Immature natural killer cell (primary cell): ENCODE measurements around the gene SUPT4H1. TPM values are rescaled to one million over a fixed set of nuclear protein-coding genes. Genes with fewer than 3 reads are reported as not detected.

Experiments used
- DNase-seq, 3 donors: peaks; one replicate each; pipeline ENCODE4 v3.0.0; 2022; ENCODE audit warnings: mixed read lengths in 1 of 3
- H3K27ac Mint-ChIP-seq, 6 donors: one replicate each; pipeline ENCODE4 v1.8.0; 2020; ENCODE audit warnings: mixed read lengths in 6 of 6, mild to moderate bottlenecking in 5 of 6, inconsistent platforms in 4 of 6, moderate library complexity in 3 of 6
- H3K27me3 Mint-ChIP-seq, 3 donors: one replicate each; pipeline ENCODE4 v1.8.0; 2020 to 2021; ENCODE audit warnings: low read depth in 3 of 3, mild to moderate bottlenecking in 3 of 3, mixed read lengths in 3 of 3, moderate library complexity in 3 of 3, inconsistent platforms in 1 of 3
- H3K36me3 Mint-ChIP-seq, 3 donors: one replicate each; pipeline ENCODE4 v1.8.0; 2020; ENCODE audit warnings: mixed read lengths in 3 of 3, inconsistent platforms in 2 of 3, mild to moderate bottlenecking in 2 of 3
- H3K4me1 Mint-ChIP-seq, 2 donors: one replicate each; pipeline ENCODE4 v1.8.0; 2020; ENCODE audit warnings: inconsistent platforms in 2 of 2, mild to moderate bottlenecking in 2 of 2, mixed read lengths in 2 of 2, moderate library complexity in 1 of 2
- H3K4me3 Mint-ChIP-seq, 5 donors: one replicate each; pipeline ENCODE4 v1.8.0; 2020; ENCODE audit warnings: mild to moderate bottlenecking in 5 of 5, mixed read lengths in 5 of 5, inconsistent platforms in 3 of 5, moderate library complexity in 3 of 5
- H3K9me3 Mint-ChIP-seq, 6 donors: one replicate each; pipeline ENCODE4 v1.8.0; 2020; ENCODE audit warnings: mild to moderate bottlenecking in 6 of 6, mixed read lengths in 6 of 6, inconsistent platforms in 4 of 6, moderate library complexity in 3 of 6
- polyA plus RNA-seq, 3 donors: library from polyadenylated mRNA; unstranded; fragments of 300-500 nt; fragmentation: Illumina TruSeq; gene quantifications; one replicate each; pipeline ENCODE4 v1.2.3, GENCODE V29; 2021

Gene SUPT4H1
- polyA plus RNA-seq, 3 donors from 2014 or later, result 133 to 170 (median 136) TPM

DNA sequence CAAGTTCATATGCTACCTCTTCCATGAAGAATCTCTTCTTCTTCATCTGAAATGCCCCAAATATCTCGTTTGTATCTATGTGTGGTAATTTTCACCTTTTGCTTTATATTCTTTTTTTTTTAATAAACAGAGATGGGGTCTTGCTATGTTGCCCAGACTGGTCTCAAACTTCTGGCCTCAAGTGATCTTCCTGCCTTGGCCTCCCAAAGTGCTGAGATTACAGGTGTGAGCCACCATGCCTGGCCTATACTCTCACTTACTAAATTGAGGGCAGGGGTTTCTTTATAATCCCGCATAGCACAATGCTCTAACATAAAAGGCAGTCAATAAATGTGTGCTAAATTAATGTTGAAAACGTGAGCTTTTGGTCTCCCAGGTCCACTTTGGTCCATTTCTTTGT, 34.7 kb upstream of the SUPT4H1 start:
- Mint-ChIP-seq H3K4me1 (peaks cover 37 to 41% of the 10 kb centered on the region in 2 donors), H3K27ac (no peak overlapping the region), H3K36me3 (peaks cover 0 to 12% (median 0%) of the 10 kb centered on the region in 3 donors), H3K4me3 (no peak overlapping the region), H3K9me3 (no peaks in the 10 kb centered on the region), H3K27me3 (peaks cover 2 to 4% (median 3%) of the 10 kb centered on the region in 3 donors)
- DNase-seq, result no peak

DNA sequence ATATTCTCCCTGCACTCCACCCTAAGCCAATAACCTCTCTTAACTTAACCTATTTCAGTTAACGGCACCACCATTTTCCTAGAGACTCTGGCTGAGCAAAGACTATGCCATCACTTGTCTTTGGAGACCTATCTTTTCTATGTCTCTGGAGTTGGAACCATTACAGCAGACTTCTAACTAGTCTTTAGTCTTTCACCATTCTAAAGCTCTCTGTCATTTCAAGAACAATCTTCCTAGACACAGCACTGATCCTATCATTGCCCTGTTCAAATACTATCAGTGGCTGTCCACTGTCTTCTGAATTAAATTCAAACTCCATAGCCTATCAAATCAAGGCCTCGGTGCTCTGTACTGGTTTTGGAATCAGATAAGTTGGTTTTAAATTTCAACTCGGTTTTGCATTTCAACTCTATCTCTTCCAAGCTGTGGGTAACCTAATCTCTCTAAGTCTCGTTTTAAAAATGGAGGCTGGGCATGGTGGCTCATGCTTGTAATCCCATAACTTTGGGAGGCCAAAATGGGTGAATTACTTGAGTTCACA, 33.4 kb upstream of the SUPT4H1 start:
- peaks cover 2 to 4% (median 2%) of the 10 kb centered on the region in 3 donors for H3K27me3 Mint-ChIP-seq
- H3K4me3 Mint-ChIP-seq, result no peak overlapping the region
- DNase-seq, result no peak
- H3K9me3 Mint-ChIP-seq, result no peaks in the 10 kb centered on the region
- H3K27ac Mint-ChIP-seq, result peak overlapping the region in 2 of 6 donors; percentile 39 to 68
- H3K36me3 Mint-ChIP-seq, result peaks cover 0 to 10% (median 0%) of the 10 kb centered on the region in 3 donors
- peaks cover 50 to 54% of the 10 kb centered on the region in 2 donors for H3K4me1 Mint-ChIP-seq

- Mint-ChIP-seq H3K4me3 (no peak overlapping the region), H3K9me3 (no peaks in the 10 kb centered on the region), H3K27ac (peak overlapping the region in 5 of 6 donors; percentile 4 to 68 (median 40)), H3K27me3 (peaks cover 2 to 4% (median 2%) of the 10 kb centered on the region in 3 donors), H3K36me3 (peaks cover 0 to 10% (median 0%) of the 10 kb centered on the region in 3 donors), H3K4me1 (peaks cover 55 to 59% of the 10 kb centered on the region in 2 donors)
- no peak for DNase-seq
Observed at GRCh38 chr17:58384897-58385296, 32.9 kb upstream of the SUPT4H1 start.

DNA sequence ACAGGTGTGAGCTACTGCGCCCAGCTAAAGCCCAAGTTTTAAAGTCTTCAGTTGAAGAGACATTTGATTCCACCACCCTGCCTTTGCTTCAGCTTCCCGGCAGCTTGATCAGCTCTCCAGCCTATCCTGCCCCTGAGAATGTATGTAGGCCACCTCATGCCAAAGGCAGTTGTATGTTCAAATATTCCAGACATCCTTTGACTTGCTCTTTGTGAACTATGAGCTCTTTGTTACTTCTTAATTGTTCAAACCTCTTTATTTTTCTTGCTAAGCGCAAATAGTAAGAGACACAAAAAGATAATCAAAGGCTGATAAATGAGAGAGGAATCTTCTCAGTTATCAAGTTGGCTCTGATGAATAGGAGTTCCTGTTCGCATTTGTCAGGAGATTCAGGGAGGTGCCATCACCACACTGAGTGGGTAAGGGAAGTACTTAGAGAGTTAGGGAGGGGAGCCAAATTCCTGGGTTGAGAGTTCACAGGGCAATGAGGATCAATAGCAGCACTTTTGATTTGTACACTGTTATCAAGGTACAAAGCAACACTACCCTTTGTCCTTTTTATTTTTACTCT, 32.0 kb upstream of the SUPT4H1 start:
- peaks cover 64 to 69% of the 10 kb centered on the region in 2 donors for H3K4me1 Mint-ChIP-seq
- peaks cover 1 to 7% (median 2%) of the 10 kb centered on the region in 3 donors for H3K27me3 Mint-ChIP-seq
- H3K27ac Mint-ChIP-seq, result peak overlapping the region; percentile 2 to 70 (median 50)
- H3K4me3 Mint-ChIP-seq, result no peak overlapping the region
- H3K36me3 Mint-ChIP-seq, result peaks cover 0 to 6% (median 0%) of the 10 kb centered on the region in 3 donors
- H3K9me3 Mint-ChIP-seq, result no peaks in the 10 kb centered on the region
- DNase-seq, result no peak

GRCh38 chr17:58382872-58383242, 30.9 kb upstream of the SUPT4H1 start:
- Mint-ChIP-seq H3K4me3 (peak overlapping the region in 4 of 5 donors; percentile 59 to 82 (median 67)), H3K9me3 (no peaks in the 10 kb centered on the region), H3K36me3 (no peaks in the 10 kb centered on the region), H3K27me3 (peaks cover 0 to 7% (median 2%) of the 10 kb centered on the region in 3 donors), H3K4me1 (peaks cover 70 to 73% of the 10 kb centered on the region in 2 donors), H3K27ac (peak overlapping the region; percentile 85 to 92 (median 87))
- no peak for DNase-seq

DNA sequence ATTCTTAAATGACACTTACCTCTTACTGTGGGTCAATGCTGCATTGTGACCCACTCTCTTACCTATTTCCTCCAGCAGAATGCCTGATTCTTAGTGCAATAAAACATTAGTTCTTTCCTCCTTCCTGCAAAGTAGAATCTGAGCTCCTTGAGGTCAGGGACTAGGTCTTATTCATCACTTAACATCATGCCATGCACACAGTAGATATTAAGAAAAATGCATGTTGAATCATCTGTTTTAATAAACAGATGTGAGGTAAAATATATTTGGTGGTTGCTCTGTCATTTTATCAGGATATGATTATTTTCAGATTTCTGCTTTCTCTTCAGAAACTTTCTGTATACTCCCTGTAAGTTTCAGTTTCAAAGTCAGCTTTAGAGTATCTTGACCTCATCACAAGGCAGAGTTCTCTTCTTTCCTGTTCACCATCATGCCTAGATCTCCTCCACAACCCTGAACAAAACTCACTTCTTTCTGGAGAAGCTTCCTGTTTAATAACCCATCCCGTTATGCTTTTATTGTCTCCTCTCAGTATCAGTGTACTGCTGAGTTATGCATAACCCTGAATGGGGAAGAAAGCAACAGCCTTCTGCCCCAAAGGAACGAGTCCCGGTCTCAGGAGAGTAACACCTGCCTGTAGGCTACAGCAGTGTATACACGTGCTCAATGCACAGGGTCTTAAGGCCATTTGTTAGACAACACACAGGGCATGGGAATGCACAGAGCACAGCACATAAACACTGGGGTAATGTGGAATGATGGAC, 30.3 kb upstream of the SUPT4H1 start:
- peaks cover 0 to 7% (median 2%) of the 10 kb centered on the region in 3 donors for H3K27me3 Mint-ChIP-seq
- peak overlapping the region; percentile 85 to 92 (median 87) for H3K27ac Mint-ChIP-seq
- DNase-seq, result peak in 2 of 3 donors; percentile 23 to 34
- no peaks in the 10 kb centered on the region for H3K36me3 Mint-ChIP-seq
- H3K9me3 Mint-ChIP-seq, result no peaks in the 10 kb centered on the region
- peak overlapping the region; percentile 35 to 82 (median 67) for H3K4me3 Mint-ChIP-seq
- peaks cover 69 to 71% of the 10 kb centered on the region in 2 donors for H3K4me1 Mint-ChIP-seq

DNA sequence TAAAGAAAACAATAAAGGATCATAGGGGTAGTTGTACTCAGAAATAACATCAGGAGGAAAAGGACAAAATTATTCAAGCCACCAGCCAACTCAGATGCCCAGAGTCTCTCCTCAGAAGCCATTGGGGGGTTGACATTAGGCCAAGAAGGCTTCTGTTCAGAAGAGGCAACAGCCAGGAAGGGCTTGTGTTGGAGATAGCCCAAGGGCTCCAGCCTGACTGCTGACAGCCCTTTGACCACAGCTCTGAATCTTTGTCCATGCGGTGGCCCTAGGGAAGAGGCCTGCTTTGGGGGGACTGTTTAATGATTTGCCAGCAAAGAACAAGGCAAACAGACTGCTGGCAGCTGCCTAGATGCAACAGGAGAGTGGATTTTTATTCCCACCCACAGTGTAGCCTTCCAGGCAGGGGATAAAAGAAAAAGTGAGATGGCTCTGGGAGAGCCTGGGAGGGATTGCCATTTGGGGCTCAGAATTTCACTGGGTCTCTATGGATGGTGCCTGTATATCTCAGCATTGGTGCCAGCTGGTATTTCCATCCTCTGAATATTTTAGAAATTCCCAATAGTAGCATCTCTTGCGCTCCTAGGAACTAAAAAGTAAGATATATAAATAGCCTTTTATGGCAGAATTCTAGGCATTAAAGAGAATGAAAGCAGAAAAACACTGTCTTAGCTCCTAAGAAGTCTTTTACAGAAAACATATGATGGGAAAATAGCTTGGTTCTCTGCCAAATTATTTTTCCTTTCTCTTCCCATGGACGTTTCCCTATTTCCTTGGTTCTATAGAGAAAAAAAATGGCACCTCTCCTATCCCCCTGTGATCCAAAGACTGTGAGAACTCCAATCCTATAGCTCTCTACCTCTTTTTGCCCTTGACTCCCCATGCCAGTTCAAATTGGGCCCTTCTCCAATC, 29.4 kb upstream of the SUPT4H1 start:
- no peak for DNase-seq
- H3K9me3 Mint-ChIP-seq, result no peaks in the 10 kb centered on the region
- H3K27me3 Mint-ChIP-seq, result peaks cover 0 to 7% (median 2%) of the 10 kb centered on the region in 3 donors
- peaks cover 69 to 73% of the 10 kb centered on the region in 2 donors for H3K4me1 Mint-ChIP-seq
- no peaks in the 10 kb centered on the region for H3K36me3 Mint-ChIP-seq
- peak overlapping the region; percentile 69 to 82 (median 74) for H3K4me3 Mint-ChIP-seq
- peak overlapping the region; percentile 85 to 92 (median 88) for H3K27ac Mint-ChIP-seq

DNA sequence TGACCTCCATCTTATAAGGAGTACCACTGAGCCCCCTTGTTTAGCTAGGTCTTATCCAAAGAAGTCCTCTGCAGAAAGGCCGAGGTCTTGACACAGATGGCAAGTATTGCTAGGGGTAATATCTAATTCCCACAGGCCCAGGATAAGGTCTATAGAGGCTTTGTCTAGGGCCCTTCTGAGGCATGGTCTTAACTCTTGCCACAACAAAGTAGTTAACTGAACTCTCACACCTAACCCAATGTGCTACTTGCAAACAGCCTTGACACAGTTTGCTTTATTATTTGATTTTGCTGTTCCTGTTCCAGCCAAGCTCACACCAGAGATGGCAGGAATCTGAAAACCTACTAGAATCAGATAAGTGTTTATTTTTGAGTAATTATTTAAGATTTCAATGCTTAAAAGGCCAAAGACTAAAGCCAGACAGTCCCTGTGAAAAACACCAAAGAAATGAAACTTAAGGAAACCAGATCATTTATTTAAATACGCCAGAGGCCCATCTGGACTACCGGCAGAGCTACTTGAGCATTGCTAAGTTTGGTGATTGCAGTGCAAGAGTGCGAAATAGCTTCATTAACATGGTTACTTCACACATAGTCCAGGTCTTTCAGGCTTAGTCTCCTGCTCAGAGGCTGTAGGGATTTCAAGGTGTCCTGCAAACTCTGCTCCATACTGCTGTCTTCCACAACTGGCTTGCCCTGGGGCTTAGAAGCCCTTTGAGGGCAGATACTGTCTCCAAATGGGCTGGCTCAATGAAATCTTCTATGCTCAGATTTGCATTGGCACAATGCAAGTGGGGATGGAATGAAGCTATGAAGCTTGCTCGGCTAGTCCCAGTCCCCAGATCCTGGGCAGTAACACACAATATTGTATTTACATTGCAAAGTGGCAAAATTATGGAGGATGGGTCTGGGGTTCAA, 28.5 kb upstream of the SUPT4H1 start:
- peaks cover 0 to 7% (median 0%) of the 10 kb centered on the region in 3 donors for H3K27me3 Mint-ChIP-seq
- no peaks in the 10 kb centered on the region for H3K9me3 Mint-ChIP-seq
- peak overlapping the region; percentile 69 to 82 (median 74) for H3K4me3 Mint-ChIP-seq
- peak; percentile 20 to 41 (median 31) for DNase-seq
- no peaks in the 10 kb centered on the region for H3K36me3 Mint-ChIP-seq
- H3K4me1 Mint-ChIP-seq, result peaks cover 69 to 73% of the 10 kb centered on the region in 2 donors
- H3K27ac Mint-ChIP-seq, result peak overlapping the region; percentile 85 to 92 (median 88)

- peaks cover 5 to 6% (median 5%) of the 10 kb centered on the region in 3 donors for H3K36me3 Mint-ChIP-seq
- H3K9me3 Mint-ChIP-seq, result no peaks in the 10 kb centered on the region
- peak overlapping the region; percentile 33 to 82 (median 69) for H3K4me3 Mint-ChIP-seq
- H3K4me1 Mint-ChIP-seq, result peaks cover 59 to 64% of the 10 kb centered on the region in 2 donors
- DNase-seq, result no peak
- peaks cover 0 to 7% (median 0%) of the 10 kb centered on the region in 3 donors for H3K27me3 Mint-ChIP-seq
- peak overlapping the region; percentile 85 to 92 (median 88) for H3K27ac Mint-ChIP-seq
Observed at GRCh38 chr17:58379511-58379824, 27.5 kb upstream of the SUPT4H1 start.

- Mint-ChIP-seq H3K27ac (peak overlapping the region; percentile 85 to 92 (median 88)), H3K9me3 (no peaks in the 10 kb centered on the region), H3K27me3 (peaks cover 0 to 7% (median 0%) of the 10 kb centered on the region in 3 donors), H3K4me1 (peaks cover 53 to 59% of the 10 kb centered on the region in 2 donors), H3K36me3 (peaks cover 5 to 7% (median 5%) of the 10 kb centered on the region in 3 donors), H3K4me3 (peak overlapping the region in 4 of 5 donors; percentile 33 to 82 (median 54))
- DNase-seq, result no peak
Observed at GRCh38 chr17:58378733-58379510, 26.9 kb upstream of the SUPT4H1 start.

DNA sequence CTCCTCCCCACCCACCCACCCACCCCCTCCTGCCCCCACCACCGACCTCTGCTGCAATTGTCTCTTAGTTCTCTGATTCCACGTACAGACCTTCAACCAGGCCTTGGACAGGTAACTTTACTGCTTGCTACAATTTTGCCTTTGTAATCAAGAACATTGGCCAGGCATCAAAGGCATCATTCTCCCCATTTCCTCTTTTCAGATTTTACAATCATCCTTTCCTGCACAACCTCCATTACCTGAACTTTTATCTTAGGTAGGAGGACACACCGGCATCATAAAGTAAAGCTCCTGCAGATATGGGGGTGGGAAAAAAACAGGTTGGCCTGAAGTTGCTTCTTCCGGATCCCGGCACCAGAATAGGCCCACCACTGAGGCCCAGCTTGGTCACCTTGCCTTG, 25.7 kb upstream of the SUPT4H1 start:
- Mint-ChIP-seq H3K9me3 (no peaks in the 10 kb centered on the region), H3K36me3 (peaks cover 5 to 14% (median 6%) of the 10 kb centered on the region in 3 donors), H3K4me1 (peaks cover 49 to 52% of the 10 kb centered on the region in 2 donors), H3K27me3 (peaks cover 0 to 8% (median 0%) of the 10 kb centered on the region in 3 donors), H3K4me3 (no peak overlapping the region), H3K27ac (no peak overlapping the region)
- DNase-seq, result no peak
